Fibroblast of lung (primary cell): ENCODE measurements around the gene NXPH3.

ENCODE experiments used
- CTCF ChIP-seq, 2 donors: IDR thresholded peaks in 1 of 2; conservative IDR thresholded peaks in 1 of 2; 1 replicate in 1 of 2; 2 replicates in 1 of 2; pipeline ENCODE4 v1.5.1; 2011 to 2012; ENCODE audit warnings: low read length in 2 of 2, control low read depth in 1 of 2, inconsistent platforms in 1 of 2, low read depth in 1 of 2, mild to moderate bottlenecking in 1 of 2
- EZH2 ChIP-seq: IDR thresholded peaks from 2 replicates; pipeline ENCODE4 v1.5.1; 2012; ENCODE audit warnings: low read length, control low read depth, mild to moderate bottlenecking; ENCODE audit errors: missing control alignments

GRCh38 chr17:49557312-49558024 is 18.2 kb upstream of the NXPH3 start:
- TF ChIP-seq CTCF (conservative IDR thresholded peaks at IDR 0.05 in 1 of 2, IDR thresholded peaks at IDR 0.05 in 1 of 2; ENCODE audit: low read depth in 1 of 2, low read length in 2 of 2): peak; percentile 68 to 80
- no peak for TF ChIP-seq EZH2
